Gastroesophageal sphincter (tissue), 3 donors: ENCODE results near the gene MXRA7.

Experiments
- EP300 ChIP-seq: sonication (generic); formaldehyde crosslinking; IDR thresholded peaks from one replicate; pipeline ENCODE4 v1.6.1; 2017; ENCODE audit warnings: antibody characterized with exemption, mild to moderate bottlenecking
- POLR2A ChIP-seq, 2 donors: fragments of 450-650 bp; IDR thresholded peaks; one replicate each; pipeline ENCODE4 v1.6.1; 2017; ENCODE audit warnings: antibody characterized with exemption in 2 of 2, mild to moderate bottlenecking in 2 of 2, moderate library complexity in 1 of 2
- POLR2AphosphoS5 ChIP-seq: sonication (generic); formaldehyde crosslinking; IDR thresholded peaks from one replicate; pipeline ENCODE4 v1.6.1; 2017; ENCODE audit warnings: antibody characterized with exemption
- TF ChIP-seq, protein P1 (sequence below), 4 experiments: fragments of 200-600 bp in 2 of 4; fragments of 450-650 bp in 2 of 4; sonication (generic) in 1 of 4; IDR thresholded peaks; one replicate each; pipeline ENCODE4 v1.5.1; 2017 to 2019; ENCODE audit warnings: antibody characterized with exemption in 4 of 4, mild to moderate bottlenecking in 2 of 4, moderate library complexity in 2 of 4

GRCh38 chr17:76683921-76684745, 26.6 kb downstream of the MXRA7 start:
- TF ChIP-seq, protein P1, sequence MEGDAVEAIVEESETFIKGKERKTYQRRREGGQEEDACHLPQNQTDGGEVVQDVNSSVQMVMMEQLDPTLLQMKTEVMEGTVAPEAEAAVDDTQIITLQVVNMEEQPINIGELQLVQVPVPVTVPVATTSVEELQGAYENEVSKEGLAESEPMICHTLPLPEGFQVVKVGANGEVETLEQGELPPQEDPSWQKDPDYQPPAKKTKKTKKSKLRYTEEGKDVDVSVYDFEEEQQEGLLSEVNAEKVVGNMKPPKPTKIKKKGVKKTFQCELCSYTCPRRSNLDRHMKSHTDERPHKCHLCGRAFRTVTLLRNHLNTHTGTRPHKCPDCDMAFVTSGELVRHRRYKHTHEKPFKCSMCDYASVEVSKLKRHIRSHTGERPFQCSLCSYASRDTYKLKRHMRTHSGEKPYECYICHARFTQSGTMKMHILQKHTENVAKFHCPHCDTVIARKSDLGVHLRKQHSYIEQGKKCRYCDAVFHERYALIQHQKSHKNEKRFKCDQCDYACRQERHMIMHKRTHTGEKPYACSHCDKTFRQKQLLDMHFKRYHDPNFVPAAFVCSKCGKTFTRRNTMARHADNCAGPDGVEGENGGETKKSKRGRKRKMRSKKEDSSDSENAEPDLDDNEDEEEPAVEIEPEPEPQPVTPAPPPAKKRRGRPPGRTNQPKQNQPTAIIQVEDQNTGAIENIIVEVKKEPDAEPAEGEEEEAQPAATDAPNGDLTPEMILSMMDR (IDR thresholded peaks at IDR 0.05) = no peak
- TF ChIP-seq EP300 (no peak), POLR2A (IDR thresholded peaks at IDR 0.05) (no peak), POLR2AphosphoS5 (no peak)
